Astrocyte of the spinal cord (primary cell): Measurements from ENCODE around the gene SNCA.

Experiments
- DNase-seq: peaks from one replicate; pipeline ENCODE4 v3.0.0; 2011; ENCODE audit warnings: low read depth, low spot score
- H3K4me3 ChIP-seq: 2 replicates; pipeline ENCODE4 v1.5.1; 2011; ENCODE audit warnings: low read depth, mild to moderate bottlenecking, low read length, moderate library complexity
- in situ Hi-C: cut with HindIII; loops from 2 replicates; pipeline ENCODE4 v1.10.0; 2017; ENCODE audit warnings: low sequenced_read_pairs
- TF ChIP-seq, protein P1 (sequence below): IDR thresholded peaks from 2 replicates; pipeline ENCODE4 v1.5.1; 2012; ENCODE audit warnings: low read depth, mild to moderate bottlenecking, low read length, inconsistent platforms

The SNCA gene

DNA sequence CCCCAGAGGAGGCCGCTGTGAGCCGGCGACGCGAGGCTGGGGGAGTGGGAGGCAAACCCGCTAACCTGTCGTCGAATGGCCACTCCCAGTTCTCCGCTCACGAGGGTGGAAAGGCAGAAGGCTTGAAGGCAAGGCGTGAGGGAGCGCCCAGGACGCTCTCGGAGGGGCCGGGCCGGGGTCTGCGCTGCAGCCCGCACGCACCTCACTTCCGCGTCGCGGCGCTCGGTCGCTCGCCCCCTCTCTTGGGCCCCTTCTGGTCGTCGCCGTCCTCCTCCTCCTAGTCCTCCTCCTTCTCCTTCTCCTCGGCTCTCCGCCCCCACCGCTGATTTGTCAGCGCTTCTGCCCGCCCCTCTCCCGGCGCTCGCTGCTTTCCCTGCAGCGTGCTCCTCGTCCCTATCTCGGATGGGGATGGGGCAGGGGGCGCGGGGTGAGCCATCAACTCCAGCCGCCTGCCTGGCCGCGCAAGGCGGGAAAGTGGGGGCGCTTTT is at the start of gene SNCA:
TSS of gene SNCA (minus strand) at position 265 of the 488 bp plus-strand sequence. CDS start 1,494 bp downstream, outside the sequence.
- TF ChIP-seq, protein P1, sequence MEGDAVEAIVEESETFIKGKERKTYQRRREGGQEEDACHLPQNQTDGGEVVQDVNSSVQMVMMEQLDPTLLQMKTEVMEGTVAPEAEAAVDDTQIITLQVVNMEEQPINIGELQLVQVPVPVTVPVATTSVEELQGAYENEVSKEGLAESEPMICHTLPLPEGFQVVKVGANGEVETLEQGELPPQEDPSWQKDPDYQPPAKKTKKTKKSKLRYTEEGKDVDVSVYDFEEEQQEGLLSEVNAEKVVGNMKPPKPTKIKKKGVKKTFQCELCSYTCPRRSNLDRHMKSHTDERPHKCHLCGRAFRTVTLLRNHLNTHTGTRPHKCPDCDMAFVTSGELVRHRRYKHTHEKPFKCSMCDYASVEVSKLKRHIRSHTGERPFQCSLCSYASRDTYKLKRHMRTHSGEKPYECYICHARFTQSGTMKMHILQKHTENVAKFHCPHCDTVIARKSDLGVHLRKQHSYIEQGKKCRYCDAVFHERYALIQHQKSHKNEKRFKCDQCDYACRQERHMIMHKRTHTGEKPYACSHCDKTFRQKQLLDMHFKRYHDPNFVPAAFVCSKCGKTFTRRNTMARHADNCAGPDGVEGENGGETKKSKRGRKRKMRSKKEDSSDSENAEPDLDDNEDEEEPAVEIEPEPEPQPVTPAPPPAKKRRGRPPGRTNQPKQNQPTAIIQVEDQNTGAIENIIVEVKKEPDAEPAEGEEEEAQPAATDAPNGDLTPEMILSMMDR: no peak
- H3K4me3 ChIP-seq: peak within 1 kb of the TSS; percentile 66
- peak; percentile 64 for DNase-seq
- in situ Hi-C loops: no loop called here

- H3K4me3 ChIP-seq: no peak overlapping the region
- DNase-seq: no peak
- in situ Hi-C loops: no loop called here
- TF ChIP-seq, protein P1: no peak
Observed at GRCh38 chr4:89879215-89879614, 42.3 kb upstream of the SNCA start.

DNA sequence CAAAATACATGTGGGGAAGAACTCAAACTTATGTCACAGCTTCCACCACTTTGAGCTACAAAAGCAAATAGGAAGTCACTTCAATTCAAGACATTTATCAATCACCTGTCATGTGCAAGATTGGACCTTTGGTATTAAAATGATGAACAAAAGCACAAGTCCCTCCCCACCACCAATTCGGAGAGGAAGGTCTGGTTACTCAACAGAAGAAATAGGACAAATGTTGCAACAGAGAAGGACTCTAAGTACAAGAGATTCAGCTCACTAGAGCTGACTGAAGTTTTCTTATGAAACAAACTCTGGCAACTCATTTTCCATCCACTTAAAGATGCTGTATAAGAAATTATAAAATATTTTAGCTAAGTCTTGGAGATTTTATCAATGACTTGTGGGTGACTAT is 41.6 kb upstream of the SNCA start:
- DNase-seq: no peak

DNA sequence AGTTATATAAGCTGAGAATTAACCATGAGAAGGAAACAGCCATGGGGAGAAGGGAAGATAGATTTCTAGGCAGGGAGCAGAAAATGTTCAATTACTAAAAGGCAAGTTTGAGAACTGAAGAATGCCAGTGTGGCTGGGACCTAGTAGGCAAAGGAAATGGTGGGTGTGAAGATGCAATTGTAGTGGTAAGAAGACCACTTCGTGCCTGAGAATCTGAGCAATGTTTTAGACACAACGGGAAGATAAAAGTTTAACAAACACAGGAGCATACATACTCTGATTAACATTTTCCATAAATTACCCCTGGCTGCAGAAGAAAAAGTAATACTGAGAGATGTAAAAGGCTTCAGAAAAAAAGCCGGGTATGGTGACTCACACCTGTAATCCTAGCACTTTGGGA is 39.6 kb upstream of the SNCA start:
- TF ChIP-seq, protein P1: no peak
- in situ Hi-C loops: no loop called here
- no peak for DNase-seq
- H3K4me3 ChIP-seq: no peak overlapping the region

More for the DNA sequence above, 41.6 kb upstream of the SNCA start:
- TF ChIP-seq, protein P1: no peak
- in situ Hi-C loops: no loop called here
- no peak overlapping the region for H3K4me3 ChIP-seq

GRCh38 chr4:89871211-89871610 is 34.2 kb upstream of the SNCA start:
- TF ChIP-seq, protein P1: no peak
- in situ Hi-C loops: no loop called here
- H3K4me3 ChIP-seq: no peak overlapping the region
- DNase-seq: no peak

DNA sequence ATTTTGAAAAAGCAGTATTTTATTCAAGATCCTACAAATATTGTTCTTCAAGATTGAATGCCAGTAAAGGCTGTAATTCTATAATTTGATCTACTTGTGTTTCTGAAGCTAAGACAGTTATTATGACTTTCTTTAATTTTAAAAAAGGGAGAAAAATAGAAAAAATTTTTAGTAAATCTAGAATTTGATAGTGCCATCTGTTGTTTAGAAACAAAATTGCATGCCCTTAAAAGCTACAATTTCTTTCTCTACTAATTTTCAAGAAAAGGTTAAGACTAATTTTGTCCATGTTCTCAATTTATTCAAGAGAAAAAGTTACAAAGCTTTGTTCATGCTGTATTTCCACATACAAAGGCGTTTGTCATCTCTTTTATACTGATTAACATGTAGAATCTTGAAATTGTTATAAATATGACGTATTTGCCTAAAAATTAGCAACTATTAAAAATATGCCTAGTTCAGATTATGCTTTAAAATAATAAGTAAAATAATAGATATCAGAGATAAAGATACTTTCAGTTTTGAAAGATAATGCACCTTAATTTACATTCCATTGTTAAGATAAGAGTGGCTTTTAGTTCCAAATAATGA is 32.1 kb upstream of the SNCA start:
- in situ Hi-C loops: no loop called here
- DNase-seq: peak; percentile 21
- TF ChIP-seq, protein P1: peak; percentile 41
- H3K4me3 ChIP-seq: no peak overlapping the region
